GM21360 (cell line): ENCODE measurements around the gene NRGN.

Source experiments
- ATAC-seq: cut with Tn5 transposase; IDR thresholded peaks from one replicate; pipeline ENCODE4 v1.9.1; 2021; ENCODE audit warnings: mild to moderate bottlenecking, moderate library complexity; ENCODE audit not compliant: unreplicated experiment

Gene NRGN

GRCh38 chr11:124738713-124739478, 846 bp upstream of the NRGN start:
- ATAC-seq = no peak

- peak; percentile 39 for ATAC-seq
These were observed 638 bp downstream of the NRGN start for GRCh38 chr11:124740277-124740882.

- no peak for ATAC-seq
These were observed 2.8 kb downstream of the NRGN start for GRCh38 chr11:124742555-124742954.

GRCh38 chr11:124743050-124743449, 3.3 kb downstream of the NRGN start:
- ATAC-seq = no peak

GRCh38 chr11:124745270-124745834, 5.6 kb downstream of the NRGN start:
- ATAC-seq = no peak

- peak; percentile 18 for ATAC-seq
These were observed 6.3 kb downstream of the NRGN start for GRCh38 chr11:124745835-124746620.

- peak; percentile 85 for ATAC-seq
These were observed 7.0 kb downstream of the NRGN start for GRCh38 chr11:124746621-124747243.

GRCh38 chr11:124747406-124748099, 7.8 kb downstream of the NRGN start:
- ATAC-seq = no peak

- ATAC-seq = no peak
These were observed 8.3 kb downstream of the NRGN start for GRCh38 chr11:124748100-124748418.

GRCh38 chr11:124748481-124749343, 9.0 kb downstream of the NRGN start:
- ATAC-seq = no peak

- ATAC-seq = no peak
These were observed 10.2 kb downstream of the NRGN start for GRCh38 chr11:124749912-124750311.

- no peak for ATAC-seq
These were observed 11.6 kb downstream of the NRGN start for GRCh38 chr11:124751391-124751740.

GRCh38 chr11:124751741-124752470, 12.2 kb downstream of the NRGN start, which contains the start of gene VSIG2:
Gene VSIG2, minus strand, starts transcription at chr11:124752255. Its CDS starts 118 bp downstream, at chr11:124752137.
- ATAC-seq = no peak

GRCh38 chr11:124752471-124753102, 12.8 kb downstream of the NRGN start:
- ATAC-seq = no peak

- ATAC-seq = no peak
These were observed 13.5 kb downstream of the NRGN start for GRCh38 chr11:124753205-124753604.

GRCh38 chr11:124753624-124754023, 13.9 kb downstream of the NRGN start:
- ATAC-seq = no peak

GRCh38 chr11:124754309-124754708, 14.6 kb downstream of the NRGN start:
- no peak for ATAC-seq

GRCh38 chr11:124754710-124755109, 15.0 kb downstream of the NRGN start:
- ATAC-seq = no peak
